HG03066 (cell line): ENCODE results near the gene MMAA.

Source experiments
- ATAC-seq: cut with Tn5 transposase; IDR thresholded peaks from one replicate; pipeline ENCODE4 v1.9.1; 2021; ENCODE audit warnings: low read depth; ENCODE audit not compliant: unreplicated experiment

MMAA gene

GRCh38 chr4:145703850-145704497 is 84.8 kb downstream of the MMAA start:
- ATAC-seq, result no peak

- peak; percentile 9 for ATAC-seq
These were observed 90.2 kb downstream of the MMAA start for GRCh38 chr4:145709336-145709735.
